Measurements from ENCODE around the gene CCL1. TPM values are rescaled to one million over a fixed set of nuclear protein-coding genes. Genes with fewer than 3 reads are reported as not detected.
A peak's percentile ranks its signal among the peaks of the same experiment; 100 is the strongest.

CCL1 gene
- total RNA-seq, 1 experiment from 2014 or later = not detected

- H3K27me3 Mint-ChIP-seq (ENCODE audit: low read depth) = peaks cover 17% of the 10 kb centered on the region
- Histone ChIP-seq H3K23me2 (ENCODE audit: insufficient read length, low read depth, low read length, poor library complexity, severe bottlenecking) (no peaks in the 10 kb centered on the region), H4K5ac (ENCODE audit: insufficient read length, low read depth, low read length) (no peak overlapping the region), H3K27me3 (ENCODE audit: insufficient read depth, low read length) (no peaks in the 10 kb centered on the region), H3K56ac (ENCODE audit: insufficient read length, low read depth, low read length) (no peak overlapping the region), H2BK20ac (ENCODE audit: low read depth, low read length, poor library complexity, severe bottlenecking) (no peak overlapping the region), H4K20me1 (ENCODE audit: control insufficient read depth, insufficient read depth, insufficient read length) (no peaks in the 10 kb centered on the region), H3K18ac (ENCODE audit: insufficient read length, low read depth, low read length) (no peak overlapping the region), H3K4me1 (ENCODE audit: insufficient read depth, low read length) (no peaks in the 10 kb centered on the region), H3K79me1 (ENCODE audit: insufficient read depth, low read depth, low read length, poor library complexity, severe bottlenecking) (no peaks in the 10 kb centered on the region), H3K79me2 (ENCODE audit: insufficient read depth, low read length) (no peaks in the 10 kb centered on the region), H4K8ac (replicated peaks; ENCODE audit: insufficient read length, low read depth, low read length) (no peak overlapping the region), H2BK15ac (ENCODE audit: low read depth, low read length) (no peak overlapping the region), H2BK5ac (ENCODE audit: insufficient read length, low read length) (no peak overlapping the region), H2AFZ (ENCODE audit: low read length) (no peak overlapping the region), H3K23ac (ENCODE audit: insufficient read length, low read depth, low read length) (no peak overlapping the region), H2AK5ac (ENCODE audit: insufficient read length, low read length) (no peak overlapping the region), H2BK120ac (ENCODE audit: low read depth, low read length, poor library complexity, severe bottlenecking) (no peak overlapping the region), H3K9me3 (ENCODE audit: control insufficient read depth, low read depth, low read length) (no peaks in the 10 kb centered on the region), H4K91ac (ENCODE audit: insufficient read length, low read depth, low read length) (no peak overlapping the region), H3K9ac (ENCODE audit: extremely low read depth, insufficient read length, low read length) (no peak overlapping the region), H3K4ac (ENCODE audit: low read depth, low read length) (no peak overlapping the region), H2BK12ac (ENCODE audit: insufficient read length, low read depth, low read length) (no peak overlapping the region), H3K4me2 (ENCODE audit: insufficient read depth, insufficient read length, low read length) (no peak overlapping the region), H3K27ac (ENCODE audit: insufficient read length, low read depth, low read length) (no peak overlapping the region), H3T11ph (ENCODE audit: low read length) (no peak overlapping the region), H3K14ac (ENCODE audit: insufficient read depth, low read length) (no peak overlapping the region)
- no peak for TF ChIP-seq CTCF (conservative IDR thresholded peaks at IDR 0.05)
- H3K4me3 Mint-ChIP-seq = no peak overlapping the region
- peak; percentile 22 for DNase-seq
- whole genome bisulfite sequencing (ENCODE audit: extremely low coverage, insufficient read length, low lambda C conversion rate) = no CpG with 5 or more reads among the region's 5 CpGs
- no peaks in the 10 kb centered on the region for H3K9me3 Mint-ChIP-seq
- H3K36me3 Mint-ChIP-seq (ENCODE audit: insufficient read depth in 1 of 3, low read depth in 3 of 3) = no peaks in the 10 kb centered on the region
- H3K27ac Mint-ChIP-seq = no peak overlapping the region
- H3K4me1 Mint-ChIP-seq = peaks cover 9 to 11% of the 10 kb centered on the region in 2 experiments; a peak in 3 of 4 replicates
Measured at GRCh38 chr17:34387566-34387965, 24.5 kb upstream of the CCL1 start.

Measured in H9 (cell line).